H1 (cell line): Measurements from ENCODE around the gene AQP6. TPM values are rescaled to one million over a fixed set of nuclear protein-coding genes. Genes with fewer than 3 reads are reported as not detected.

Experiments
- CTCF ChIA-PET: fragments of 300-600 bp; sonication (Branson Sonifier 250); formaldehyde crosslinking; loops from one replicate; lab custom pipeline; 2021; ENCODE audit not compliant: partially characterized antibody; lab: Charles Lee
- POLR2A ChIA-PET: fragments of 300-600 bp; sonication (Branson Sonifier 250); formaldehyde crosslinking; loops from one replicate; lab custom pipeline; 2021; ENCODE audit warnings: inconsistent platforms; ENCODE audit not compliant: partially characterized antibody; lab: Charles Lee
- DNase-seq, 2 experiments: peaks; one replicate each; pipeline versions ENCODE4 v3.0.0 to v3.0.0-alpha.2; 2010 to 2022; ENCODE audit warnings: low spot score in 2 of 2, low read depth in 1 of 2, mixed read lengths in 1 of 2
- FAIRE-seq: peaks from 2 replicates; lab custom pipeline; 2011; peaks lifted over from hg19 to GRCh38; lab: Jason Lieb, UNC
- H2AFZ ChIP-seq: 2 replicates; pipeline ENCODE4 v1.8.1; 2012; ENCODE audit warnings: low read length, inconsistent platforms
- H2AK5ac ChIP-seq: 2 replicates; pipeline ENCODE4 v1.6.1; 2013; ENCODE audit warnings: low read depth, low read length
- H2BK120ac ChIP-seq: replicated peaks from 2 replicates; pipeline ENCODE3; 2013; ENCODE audit warnings: low read depth, low read length, inconsistent platforms
- H2BK12ac ChIP-seq: 2 replicates; pipeline ENCODE4 v1.6.1; 2013; ENCODE audit warnings: low read depth, low read length
- H2BK15ac ChIP-seq: 2 replicates; pipeline ENCODE4 v1.6.1; 2013; ENCODE audit warnings: low read length
- H2BK20ac ChIP-seq: 2 replicates; pipeline ENCODE4 v1.6.1; 2013; ENCODE audit warnings: low read length
- H2BK5ac ChIP-seq: 2 replicates; pipeline ENCODE4 v1.6.1; 2013; ENCODE audit warnings: low read depth, low read length
- H3K14ac ChIP-seq: 2 replicates; pipeline ENCODE4 v1.6.1; 2013; ENCODE audit warnings: inconsistent platforms; ENCODE audit not compliant: insufficient read length
- H3K18ac ChIP-seq: 2 replicates; pipeline ENCODE4 v1.6.1; 2013; ENCODE audit warnings: low read length; ENCODE audit errors: extremely low read depth
- H3K23ac ChIP-seq: 2 replicates; pipeline ENCODE4 v1.6.1; 2013; ENCODE audit warnings: inconsistent platforms; ENCODE audit not compliant: insufficient read length
- H3K23me2 ChIP-seq: 2 replicates; pipeline ENCODE4 v1.6.1; 2013; ENCODE audit warnings: low read depth, low read length
- H3K27ac ChIP-seq: 2 replicates; pipeline ENCODE4 v1.6.1; 2011; ENCODE audit warnings: low read depth, low read length, inconsistent platforms
- H3K27me3 ChIP-seq, 4 experiments: replicated peaks in 1 of 4; 1 replicate in 1 of 4; 2 replicates in 3 of 4; pipeline versions ENCODE4 v1.6.1 to v1.8.1; 2011 to 2013; ENCODE audit warnings: low read length in 3 of 4, mild to moderate bottlenecking in 3 of 4, inconsistent platforms in 2 of 4, mixed read lengths in 2 of 4, moderate library complexity in 1 of 4; ENCODE audit not compliant: control insufficient read depth in 3 of 4, insufficient read depth in 3 of 4; ENCODE audit errors: extremely low read depth in 1 of 4
- H3K36me3 ChIP-seq, 4 experiments: 2 replicates each; pipeline versions ENCODE4 v1.6.1 to v1.8.1; 2011 to 2013; ENCODE audit warnings: mild to moderate bottlenecking in 4 of 4, low read length in 3 of 4, moderate library complexity in 2 of 4, control low read depth in 1 of 4, inconsistent platforms in 1 of 4; ENCODE audit not compliant: insufficient read depth in 4 of 4, control insufficient read depth in 2 of 4
- H3K4ac ChIP-seq: replicated peaks from 2 replicates; pipeline ENCODE3; 2013; ENCODE audit warnings: low read length, low read depth, mixed read lengths, inconsistent platforms; ENCODE audit not compliant: insufficient read length
- H3K4me1 ChIP-seq, 4 experiments: replicated peaks in 1 of 4; 1 replicate in 1 of 4; 2 replicates in 3 of 4; pipeline versions ENCODE4 v1.6.1 to v1.8.1; 2011 to 2013; ENCODE audit warnings: low read length in 3 of 4, inconsistent platforms in 2 of 4, mixed read lengths in 1 of 4; ENCODE audit not compliant: insufficient read depth in 4 of 4, control insufficient read depth in 3 of 4
- H3K4me2 ChIP-seq, 2 experiments: 2 replicates each; pipeline versions ENCODE4 v1.6.1 to v1.8.1; 2011 to 2013; ENCODE audit warnings: low read depth in 2 of 2, low read length in 2 of 2, control low read depth in 1 of 2, inconsistent platforms in 1 of 2, mild to moderate bottlenecking in 1 of 2; ENCODE audit not compliant: insufficient read depth in 1 of 2
- H3K4me3 ChIP-seq, 4 experiments: fragments of 200-600, 300-600 bp in 1 of 4; sonication (generic), shearing (Covaris generic), sonication (Bioruptor Twin) in 1 of 4; 2 replicates each; pipeline versions ENCODE4 v1.5.1 to v1.8.1; 2011 to 2016; ENCODE audit warnings: low read length in 4 of 4, low read depth in 3 of 4, control low read depth in 2 of 4, inconsistent platforms in 2 of 4, mild to moderate bottlenecking in 2 of 4, mixed read lengths in 1 of 4, moderate library complexity in 1 of 4; ENCODE audit not compliant: insufficient read depth in 2 of 4; ENCODE audit errors: extremely low read depth in 1 of 4
- H3K56ac ChIP-seq: replicated peaks from 2 replicates; pipeline ENCODE3; 2013; ENCODE audit warnings: low read depth, mild to moderate bottlenecking, mixed read lengths, low read length, inconsistent platforms; ENCODE audit not compliant: insufficient read length
- H3K79me1 ChIP-seq: 2 replicates; pipeline ENCODE4 v1.6.1; 2013; ENCODE audit warnings: low read depth, low read length, control low read depth
- H3K79me2 ChIP-seq, 2 experiments: 2 replicates each; pipeline versions ENCODE4 v1.6.1 to v1.8.1; 2012 to 2013; ENCODE audit warnings: low read length in 2 of 2, mild to moderate bottlenecking in 2 of 2, inconsistent platforms in 1 of 2; ENCODE audit not compliant: insufficient read depth in 2 of 2, control insufficient read depth in 1 of 2
- H3K9ac ChIP-seq, 4 experiments: replicated peaks in 1 of 4; 1 replicate in 1 of 4; 2 replicates in 3 of 4; pipeline versions ENCODE4 v1.6.1 to v1.8.1; 2011 to 2013; ENCODE audit warnings: low read depth in 3 of 4, low read length in 3 of 4, control low read depth in 2 of 4, mild to moderate bottlenecking in 2 of 4, moderate library complexity in 2 of 4, inconsistent platforms in 1 of 4; ENCODE audit errors: extremely low read depth in 1 of 4
- H3K9me3 ChIP-seq, 2 experiments: 2 replicates each; pipeline versions ENCODE4 v1.6.1 to v1.8.1; 2012 to 2013; ENCODE audit warnings: mild to moderate bottlenecking in 2 of 2, moderate library complexity in 2 of 2, control low read depth in 1 of 2, inconsistent platforms in 1 of 2, low read depth in 1 of 2, low read length in 1 of 2, mixed read lengths in 1 of 2; ENCODE audit not compliant: insufficient read depth in 2 of 2
- H4K20me1 ChIP-seq, 2 experiments: replicated peaks in 1 of 2; 2 replicates each; pipeline versions ENCODE3 to v1.8.1; 2011 to 2013; ENCODE audit warnings: inconsistent platforms in 2 of 2, low read length in 2 of 2, mild to moderate bottlenecking in 1 of 2; ENCODE audit not compliant: insufficient read depth in 2 of 2, control insufficient read depth in 1 of 2
- H4K5ac ChIP-seq: 2 replicates; pipeline ENCODE4 v1.6.1; 2013; ENCODE audit warnings: low read length, low read depth, mixed read lengths, inconsistent platforms; ENCODE audit not compliant: insufficient read length
- H4K8ac ChIP-seq: 2 replicates; pipeline ENCODE4 v1.8.0; 2013; ENCODE audit warnings: mild to moderate bottlenecking, moderate library complexity, low read length, inconsistent platforms; ENCODE audit not compliant: insufficient read depth; ENCODE audit errors: extremely low read depth
- H4K91ac ChIP-seq: replicated peaks from 2 replicates; pipeline ENCODE3; 2013; ENCODE audit warnings: low read length, mixed read lengths, inconsistent platforms; ENCODE audit not compliant: insufficient read length
- CBX8 ChIP-seq: fragments of 300-800, 300-1000 bp; sonication (generic); IDR thresholded peaks from 2 replicates; pipeline ENCODE4 v1.7.1; 2016; ENCODE audit warnings: low read depth, low read length, borderline replicate concordance
- GABPA ChIP-seq: IDR thresholded peaks from 2 replicates; pipeline ENCODE4 v1.6.1; 2011; ENCODE audit warnings: mild to moderate bottlenecking, low read length, moderate library complexity, borderline replicate concordance; ENCODE audit not compliant: insufficient read depth
- PHF8 ChIP-seq: fragments of 200-600 bp; sonication (generic); conservative IDR thresholded peaks from 2 replicates; pipeline ENCODE4 v1.7.1; 2012; ENCODE audit warnings: low read depth, mild to moderate bottlenecking, inconsistent platforms, low read length, moderate library complexity
- RFX5 ChIP-seq: IDR thresholded peaks from 2 replicates; pipeline ENCODE4 v1.6.1; 2011; ENCODE audit warnings: low read depth, low read length, improper control_type of control experiment, borderline replicate concordance
- TEAD4 ChIP-seq: IDR thresholded peaks from 2 replicates; pipeline ENCODE4 v1.6.1; 2012; ENCODE audit warnings: low read depth, low read length, inconsistent platforms, mixed read lengths
- WGBS, 2 experiments: shearing (Covaris generic) in 1 of 2; methylation state at CpG; one replicate each; pipeline versions ENCODE4 v1.1.6 to v1.1.7; 2013 to 2015; ENCODE audit warnings: low lambda C conversion rate in 2 of 2, mixed read lengths in 2 of 2, inconsistent platforms in 1 of 2, low coverage in 1 of 2, missing lambda C conversion rate in 1 of 2; ENCODE audit not compliant: insufficient replicate concordance in 2 of 2, insufficient coverage in 1 of 2, insufficient read length in 1 of 2; ENCODE audit errors: extremely low coverage in 1 of 2, missing lambda C conversion rate in 1 of 2; 5-methylcytosine and 5-hydroxymethylcytosine counted together
- polyA plus RNA-seq, 7 experiments: library from polyadenylated mRNA; depleted of rRNA in 3 of 7; stranded (reverse) in 5 of 7; unstranded in 2 of 7; fragments of >200 nt in 5 of 7; fragments of 200-250 nt in 2 of 7; gene quantifications; 1 replicate in 5 of 7; 2 replicates in 1 of 7; 4 replicates in 1 of 7; pipeline versions ENCODE4 v1.2.1 to v1.2.3, GENCODE V29; 2011 to 2013; ENCODE audit warnings: missing spikeins in 2 of 7, mixed read lengths in 2 of 7
- total RNA-seq: library from RNA; stranded (reverse); fragmentation: NEBNext Ultra II Directional; extraction: Animal tissue kit (Norgen Biotek cat#: 25700); gene quantifications from 2 replicates; pipeline ENCODE4 v1.2.1, GENCODE V29; 2021

AQP6 gene
- total and polyA plus RNA-seq, 2 of the 8 experiments (the other 6 are each of a cell fraction or from before 2014, with no cell fraction given): 0.03 to 0.17 TPM

- 89% methylated on average over 3 of the region's 3 CpGs; no CpG with 5 or more reads in 1 of the 2 experiments for WGBS, 2 experiments
- no peak overlapping the region for H3K56ac ChIP-seq
- H3K14ac ChIP-seq: no peak overlapping the region
- H3K27me3 ChIP-seq: peaks cover 0 to 3% (median 0%) of the 10 kb centered on the region in 4 experiments; a peak in 1 of 7 replicates
- H2BK12ac ChIP-seq: no peak overlapping the region; the same call in 1 of the 2 replicates
- no peaks in the 10 kb centered on the region for H3K79me1 ChIP-seq
- H3K27ac ChIP-seq: no peak overlapping the region
- DNase-seq: no peak
- no peak overlapping the region for H4K91ac ChIP-seq
- no peak overlapping the region for H2AK5ac ChIP-seq
- no peak overlapping the region; a peak in 1 of 4 replicates for H3K4me2 ChIP-seq
- no peak overlapping the region for H3K4me3 ChIP-seq
- H2BK5ac ChIP-seq: no peak overlapping the region
- ChIA-PET POLR2A (interaction anchor here (1.2 kb wide), 1 partner anchor 203 kb away, joined by 5 read pairs; the partner anchor contains the start of gene TMBIM6), CTCF (interaction anchor here (0.8 to 7.6 kb wide), 21 partner anchors 10 to 161 kb away, joined by 3 to 104 read pairs (median 7); partner anchors contain the start of gene AQP5)
- no peaks in the 10 kb centered on the region for H3K9me3 ChIP-seq
- no peak overlapping the region for H3K18ac ChIP-seq
- H4K8ac ChIP-seq: no peak overlapping the region
- no peak overlapping the region for H3K4ac ChIP-seq
- no peak overlapping the region for H3K9ac ChIP-seq
- H3K36me3 ChIP-seq: no peaks in the 10 kb centered on the region
- no peak for FAIRE-seq
- H4K5ac ChIP-seq: no peak overlapping the region
- no peak overlapping the region for H2AFZ ChIP-seq
- H3K4me1 ChIP-seq: peaks cover 3 to 17% (median 4%) of the 10 kb centered on the region in 4 experiments; a peak in 6 of 7 replicates
- H2BK120ac ChIP-seq: no peak overlapping the region
- H2BK15ac ChIP-seq: no peak overlapping the region
- H2BK20ac ChIP-seq: no peak overlapping the region
- no peaks in the 10 kb centered on the region; the same call in 1 of the 2 replicates for H3K23me2 ChIP-seq
- no peaks in the 10 kb centered on the region for H3K79me2 ChIP-seq
- TF ChIP-seq TEAD4 (no peak), PHF8 (no peak), GABPA (no peak), RFX5 (no peak), CBX8 (no peak)
- H3K23ac ChIP-seq: no peak overlapping the region
- peaks cover 0 to 1% of the 10 kb centered on the region in 2 experiments for H4K20me1 ChIP-seq
Measured at GRCh38 chr12:49944718-49945117, 28.0 kb upstream of the AQP6 start.
